ENCODE results near the gene SPG21. TPM values are rescaled to one million over a fixed set of nuclear protein-coding genes. Genes with fewer than 3 reads are reported as not detected.
"Not testable (repeated sequence)": the region's sequence is repeated elsewhere in the genome, so short reads cannot be mapped to it uniquely, and the experiment has no call there.

The SPG21 gene, protein sequence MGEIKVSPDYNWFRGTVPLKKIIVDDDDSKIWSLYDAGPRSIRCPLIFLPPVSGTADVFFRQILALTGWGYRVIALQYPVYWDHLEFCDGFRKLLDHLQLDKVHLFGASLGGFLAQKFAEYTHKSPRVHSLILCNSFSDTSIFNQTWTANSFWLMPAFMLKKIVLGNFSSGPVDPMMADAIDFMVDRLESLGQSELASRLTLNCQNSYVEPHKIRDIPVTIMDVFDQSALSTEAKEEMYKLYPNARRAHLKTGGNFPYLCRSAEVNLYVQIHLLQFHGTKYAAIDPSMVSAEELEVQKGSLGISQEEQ
- total RNA-seq: 97.1 and 102 TPM in 2 replicates

DNA sequence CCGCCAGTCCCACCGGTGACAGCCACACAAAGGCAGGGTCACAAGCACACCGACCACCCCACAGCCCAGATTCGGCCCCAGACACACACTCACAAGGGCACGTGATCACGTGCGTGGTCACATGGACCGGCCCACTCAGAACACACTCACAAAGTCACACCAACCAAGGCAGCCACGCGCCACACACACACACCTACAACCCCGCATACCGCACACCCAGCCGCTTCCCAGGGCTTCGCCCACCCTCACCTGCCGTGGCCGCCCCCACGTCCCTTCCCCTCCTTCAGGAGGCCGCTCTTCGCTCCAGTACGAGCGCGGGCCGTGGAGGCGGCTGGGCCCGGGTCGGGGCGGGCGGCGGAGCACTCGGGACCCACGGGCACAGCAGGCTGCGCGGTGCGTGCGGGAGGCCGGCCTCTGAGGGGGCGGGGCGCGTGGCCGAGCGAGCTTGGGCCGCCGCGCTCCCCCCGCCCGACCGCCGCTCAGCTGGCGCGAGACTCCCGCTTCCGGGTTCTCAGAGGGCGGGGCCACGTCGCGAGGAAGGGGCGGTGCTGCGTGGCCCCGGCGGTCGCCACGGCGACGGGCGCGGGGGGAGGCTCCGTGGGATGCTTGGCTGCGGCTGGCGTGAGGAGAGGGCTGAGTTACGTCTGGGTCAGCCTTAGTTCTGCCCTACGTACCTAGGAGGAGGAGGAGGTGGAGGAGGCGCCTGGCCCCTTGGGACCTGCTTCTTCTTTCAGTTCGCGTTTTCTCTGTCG lies at the start of gene SPG21:
Gene SPG21 (minus strand): TSS at position 499 of the 752 bp plus-strand sequence. CDS start 6,345 bp downstream, outside the sequence.
- peak; percentile 56 for DNase-seq (ENCODE audit: extremely low read depth, low read depth, low spot score)

- no peak for DNase-seq (ENCODE audit: extremely low read depth, low read depth, low spot score)
Measured at GRCh38 chr15:65038836-65039235, 49.1 kb upstream of the SPG21 start.

GRCh38 chr15:65038428-65038827 lies 48.7 kb upstream of the SPG21 start:
- no peak for DNase-seq (ENCODE audit: extremely low read depth, low read depth, low spot score)

DNA sequence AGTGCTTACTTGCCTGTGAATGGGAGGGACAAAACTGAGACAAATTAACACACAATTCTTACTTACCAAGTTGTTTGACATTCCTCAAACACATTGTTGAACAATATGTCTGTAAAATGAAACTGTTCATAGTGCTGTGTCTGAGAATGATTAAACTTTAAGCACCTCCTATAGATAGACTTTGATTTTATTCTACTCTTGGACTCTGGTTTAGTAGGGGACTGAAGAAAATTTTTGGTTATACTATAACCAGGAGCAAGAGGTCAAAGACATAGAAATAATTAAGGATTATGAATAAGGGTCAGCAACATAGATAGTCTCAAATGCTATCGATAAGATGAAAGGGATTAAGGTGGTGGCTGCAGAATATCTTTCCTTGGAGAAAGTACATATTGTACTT lies 47.6 kb upstream of the SPG21 start:
- DNase-seq (ENCODE audit: extremely low read depth, low read depth, low spot score): no peak

DNA sequence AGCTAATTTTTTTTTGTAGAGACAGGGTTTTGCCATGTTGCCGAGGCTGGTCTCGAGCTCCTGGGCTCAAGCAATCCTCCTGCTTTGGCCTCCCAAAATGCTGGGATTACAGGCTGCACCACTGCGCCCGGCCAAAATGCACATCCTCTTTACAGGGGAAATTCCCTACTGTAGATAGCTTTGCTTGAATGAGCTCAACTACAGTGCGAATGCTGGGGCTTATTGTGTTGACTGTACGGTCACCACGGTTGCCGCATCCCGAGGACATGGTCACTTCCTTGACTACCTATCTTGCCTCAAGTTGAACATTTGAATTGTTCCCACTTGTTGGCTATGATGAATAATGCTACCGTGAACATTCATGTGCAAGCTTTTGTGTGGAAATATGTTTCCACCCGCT lies 45.0 kb upstream of the SPG21 start:
- DNase-seq (ENCODE audit: extremely low read depth, low read depth, low spot score): no peak

DNA sequence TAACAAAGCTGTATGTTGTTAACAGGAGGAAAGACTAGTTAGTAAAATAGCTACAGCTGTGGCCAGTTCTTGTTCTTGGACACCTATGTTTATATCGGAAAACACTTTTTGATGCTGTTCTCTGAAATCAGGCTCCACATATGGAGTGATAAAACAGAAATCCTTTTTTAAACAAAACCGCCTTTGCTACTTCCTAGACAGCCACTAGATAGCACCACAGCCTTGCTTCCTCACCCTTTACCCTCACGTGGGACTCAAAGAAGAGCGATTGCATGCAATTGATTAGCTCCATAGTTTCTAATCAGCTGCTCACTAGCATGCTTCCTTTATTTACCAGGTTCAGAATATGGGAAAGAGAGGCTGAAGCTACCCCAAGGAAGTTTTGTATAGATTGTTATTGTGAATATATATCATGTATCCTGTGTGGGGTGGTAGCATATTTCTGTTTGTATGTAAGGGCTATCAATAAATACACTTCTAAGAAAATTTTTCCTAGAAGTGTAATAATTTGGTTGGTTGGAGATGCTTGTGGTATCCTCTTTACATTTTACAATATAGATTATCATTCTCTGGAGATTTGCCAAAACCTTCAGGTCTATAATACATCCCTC lies 44.0 kb upstream of the SPG21 start:
- no peak for DNase-seq (ENCODE audit: extremely low read depth, low read depth, low spot score)

DNA sequence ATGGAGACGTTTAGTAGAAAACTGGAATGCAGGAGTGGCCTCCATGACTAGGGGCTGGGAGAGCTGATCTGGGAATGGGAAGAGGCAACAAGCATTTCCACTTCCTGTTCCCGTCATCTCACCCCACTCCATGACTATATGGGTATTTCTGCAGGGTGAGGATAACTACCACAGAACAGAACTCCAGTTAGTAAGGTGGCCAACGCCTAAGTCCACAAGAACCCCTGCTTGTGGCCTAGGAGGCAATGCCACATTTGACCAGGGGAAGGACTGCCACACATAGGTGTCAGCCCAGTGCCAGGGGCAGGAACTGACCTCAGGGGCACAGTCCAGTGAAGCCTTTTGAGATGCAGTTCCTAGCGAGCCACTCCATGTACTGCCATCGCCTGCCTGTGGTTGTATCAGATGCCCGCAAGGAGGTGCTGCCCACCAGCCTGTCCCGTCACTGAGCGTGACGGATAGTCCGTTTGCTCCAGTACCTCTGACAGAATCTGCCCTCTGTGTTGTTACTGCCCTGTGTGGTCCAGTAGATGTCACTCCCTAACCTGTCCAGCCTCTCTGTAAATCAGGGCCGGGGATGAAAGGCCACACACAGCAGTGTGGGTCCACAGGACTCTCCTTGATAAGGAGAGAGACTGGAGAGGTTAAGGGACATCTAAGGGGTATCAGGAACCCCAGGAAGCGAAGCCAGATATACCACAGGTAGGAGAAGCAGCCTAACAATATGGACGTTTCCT lies 43.3 kb upstream of the SPG21 start:
- DNase-seq (ENCODE audit: extremely low read depth, low read depth, low spot score): no peak

DNA sequence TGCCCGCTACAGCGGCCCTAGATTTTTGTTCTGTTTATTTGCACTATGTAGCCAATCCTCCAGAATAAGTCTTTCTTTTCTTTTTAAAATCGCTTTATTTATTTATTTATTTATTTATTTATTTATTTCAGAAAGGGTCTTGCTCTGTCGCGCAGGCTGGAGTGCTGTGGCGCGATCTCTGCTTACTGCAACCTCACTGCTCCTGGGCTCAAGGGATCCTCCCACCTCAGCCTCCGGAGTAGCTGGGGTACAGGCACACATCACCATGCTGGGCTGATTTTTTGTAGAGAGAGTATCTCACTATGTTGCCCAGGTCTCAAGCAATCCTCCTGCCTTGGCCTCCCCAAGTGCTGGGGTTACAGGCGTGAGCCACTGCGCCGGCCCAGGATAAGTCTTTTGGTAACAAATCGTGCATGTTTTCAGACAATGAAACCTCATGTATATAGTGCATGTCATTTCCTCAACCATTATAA lies 40.1 kb upstream of the SPG21 start:
- no peak for DNase-seq (ENCODE audit: extremely low read depth, low read depth, low spot score)

- DNase-seq (ENCODE audit: extremely low read depth, low read depth, low spot score): no peak
Measured at GRCh38 chr15:65028921-65029735, 39.4 kb upstream of the SPG21 start, which contains the start of gene MTFMT. Gene MTFMT, minus strand, starts transcription at chr15:65029639. Its CDS starts 26 bp downstream, at chr15:65029613.

DNA sequence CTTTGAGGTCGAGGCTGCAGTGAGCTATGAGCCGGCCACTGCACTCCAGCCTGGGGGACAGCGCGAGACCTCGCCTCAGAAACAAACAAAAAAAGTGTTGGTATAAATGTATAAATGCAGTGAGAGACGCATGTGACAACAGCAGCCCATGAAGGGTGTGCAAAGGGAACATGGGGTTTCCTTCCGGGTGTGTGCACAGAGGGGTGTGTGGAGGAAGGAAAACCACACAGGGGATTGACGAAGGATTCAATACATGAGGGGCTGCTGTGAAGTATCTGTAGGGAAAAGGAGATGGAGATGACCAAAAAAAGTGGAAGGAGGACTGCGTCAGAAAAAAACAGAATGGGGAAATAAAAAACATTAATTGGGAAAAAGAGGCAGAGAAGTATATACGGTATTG lies 38.6 kb upstream of the SPG21 start:
- DNase-seq (ENCODE audit: extremely low read depth, low read depth, low spot score): no peak

DNA sequence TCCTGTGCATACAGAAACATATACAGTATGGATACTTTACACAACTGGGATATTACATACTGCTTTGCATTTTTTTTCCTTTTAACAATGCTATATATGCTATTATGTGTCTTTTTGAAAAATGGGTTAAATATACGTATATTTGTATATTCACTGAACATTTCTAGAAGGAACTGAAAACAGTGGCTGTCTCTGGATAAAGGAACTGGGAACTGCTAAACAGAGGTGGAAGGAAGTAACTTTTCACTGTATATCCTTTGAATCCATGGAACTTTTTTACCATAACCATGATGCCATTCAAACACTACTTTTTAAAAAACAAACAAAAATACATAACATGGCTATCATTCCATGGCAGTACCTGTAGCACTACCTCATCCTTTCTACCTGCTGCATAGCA lies 37.9 kb upstream of the SPG21 start:
- DNase-seq (ENCODE audit: extremely low read depth, low read depth, low spot score): no peak

GRCh38 chr15:65026756-65027155 lies 37.0 kb upstream of the SPG21 start:
- no peak for DNase-seq (ENCODE audit: extremely low read depth, low read depth, low spot score)

- no peak for DNase-seq (ENCODE audit: extremely low read depth, low read depth, low spot score)
Measured at GRCh38 chr15:65021488-65021887, 31.8 kb upstream of the SPG21 start.

- DNase-seq (ENCODE audit: extremely low read depth, low read depth, low spot score): no peak
Measured at GRCh38 chr15:65020419-65020818, 30.7 kb upstream of the SPG21 start.

DNA sequence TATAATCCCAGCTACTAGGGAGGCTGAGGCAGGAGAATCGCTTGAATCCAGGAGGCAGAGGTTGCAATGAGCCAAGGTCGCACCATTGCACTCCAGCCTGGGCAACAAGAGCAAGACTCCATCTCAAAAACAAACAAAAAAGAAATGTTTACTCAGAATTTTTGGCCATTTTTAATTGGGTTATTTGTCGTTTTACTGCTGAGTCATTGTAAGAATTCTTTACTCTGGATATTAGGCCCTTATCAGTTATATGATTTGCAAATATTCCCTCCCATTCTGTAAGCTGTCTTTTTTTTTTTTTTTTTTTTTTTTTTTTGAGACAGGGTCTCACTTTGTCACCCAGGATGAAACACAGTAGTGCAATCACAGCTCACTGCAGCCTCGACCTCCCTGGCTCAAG lies 21.5 kb upstream of the SPG21 start:
- not testable (repeated sequence) for DNase-seq (ENCODE audit: extremely low read depth, low read depth, low spot score)

DNA sequence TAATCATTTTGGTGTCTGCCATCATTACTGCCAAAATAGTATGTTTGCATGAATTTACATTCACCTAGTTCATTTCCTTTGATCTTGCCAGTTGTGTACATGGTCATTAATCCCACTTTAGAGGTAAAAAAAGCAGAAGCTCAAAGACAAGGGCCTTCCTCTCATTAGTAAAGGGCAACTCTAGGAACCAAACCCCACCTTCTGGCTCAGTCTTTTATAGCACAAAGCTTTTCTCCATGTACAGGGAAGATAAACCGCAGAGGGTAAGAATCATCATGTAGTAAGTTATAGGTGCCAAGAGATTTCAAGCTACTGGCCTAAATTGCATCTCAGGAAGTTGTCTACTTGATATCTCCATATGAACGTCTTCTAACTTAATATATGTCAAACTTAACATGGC lies 19.3 kb upstream of the SPG21 start:
- no peak for DNase-seq (ENCODE audit: extremely low read depth, low read depth, low spot score)

- no peak for DNase-seq (ENCODE audit: extremely low read depth, low read depth, low spot score)
Measured at GRCh38 chr15:65006876-65007275, 17.2 kb upstream of the SPG21 start.

DNA sequence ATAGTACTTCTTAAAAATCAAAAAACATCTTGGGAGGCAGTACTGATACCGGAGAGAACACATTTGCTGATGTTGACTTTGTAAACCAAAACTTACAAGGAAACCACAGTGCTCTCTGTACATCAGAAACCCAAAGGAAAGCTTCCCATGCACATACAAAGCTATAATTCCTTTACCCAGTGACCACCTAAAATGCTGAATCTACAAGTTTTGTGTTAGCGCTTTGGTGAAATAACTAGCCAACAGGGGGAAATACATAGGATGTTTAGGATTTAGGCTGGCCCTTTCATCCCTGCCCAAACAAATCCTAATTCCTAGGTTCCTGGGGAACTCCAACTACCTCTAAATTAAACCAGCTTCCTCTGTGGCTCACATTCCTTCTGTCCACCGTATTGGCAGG lies 15.3 kb upstream of the SPG21 start:
- DNase-seq (ENCODE audit: extremely low read depth, low read depth, low spot score): no peak

- no peak for DNase-seq (ENCODE audit: extremely low read depth, low read depth, low spot score)
Measured at GRCh38 chr15:64997745-64998375, 8.1 kb upstream of the SPG21 start.

DNA sequence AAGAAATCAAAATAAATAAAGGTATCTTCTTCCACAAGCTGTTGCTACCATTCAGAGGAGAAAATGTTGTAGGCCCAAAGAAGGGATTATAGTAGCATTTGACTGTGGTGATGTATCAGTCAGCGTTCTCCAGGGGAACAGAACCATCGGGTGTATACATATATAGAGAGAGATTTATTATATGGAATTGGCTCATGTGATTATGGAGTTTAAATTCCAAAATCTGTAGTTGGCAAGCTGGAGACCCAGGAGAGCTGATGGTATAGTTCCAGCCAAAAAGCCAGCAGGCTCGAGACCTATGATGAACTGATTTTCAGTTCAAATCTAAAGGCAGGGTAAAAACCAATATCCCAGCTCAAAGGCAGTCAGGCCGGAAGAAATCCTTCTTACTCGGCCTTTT lies 7.4 kb upstream of the SPG21 start:
- DNase-seq (ENCODE audit: extremely low read depth, low read depth, low spot score): no peak
